Measurements from ENCODE around the gene PCDH18. TPM values are rescaled to one million over a fixed set of nuclear protein-coding genes. Genes with fewer than 3 reads are reported as not detected.
"Not testable (repeated sequence)": the region's sequence is repeated elsewhere in the genome, so short reads cannot be mapped to it uniquely, and the experiment has no call there.

PCDH18 gene, protein sequence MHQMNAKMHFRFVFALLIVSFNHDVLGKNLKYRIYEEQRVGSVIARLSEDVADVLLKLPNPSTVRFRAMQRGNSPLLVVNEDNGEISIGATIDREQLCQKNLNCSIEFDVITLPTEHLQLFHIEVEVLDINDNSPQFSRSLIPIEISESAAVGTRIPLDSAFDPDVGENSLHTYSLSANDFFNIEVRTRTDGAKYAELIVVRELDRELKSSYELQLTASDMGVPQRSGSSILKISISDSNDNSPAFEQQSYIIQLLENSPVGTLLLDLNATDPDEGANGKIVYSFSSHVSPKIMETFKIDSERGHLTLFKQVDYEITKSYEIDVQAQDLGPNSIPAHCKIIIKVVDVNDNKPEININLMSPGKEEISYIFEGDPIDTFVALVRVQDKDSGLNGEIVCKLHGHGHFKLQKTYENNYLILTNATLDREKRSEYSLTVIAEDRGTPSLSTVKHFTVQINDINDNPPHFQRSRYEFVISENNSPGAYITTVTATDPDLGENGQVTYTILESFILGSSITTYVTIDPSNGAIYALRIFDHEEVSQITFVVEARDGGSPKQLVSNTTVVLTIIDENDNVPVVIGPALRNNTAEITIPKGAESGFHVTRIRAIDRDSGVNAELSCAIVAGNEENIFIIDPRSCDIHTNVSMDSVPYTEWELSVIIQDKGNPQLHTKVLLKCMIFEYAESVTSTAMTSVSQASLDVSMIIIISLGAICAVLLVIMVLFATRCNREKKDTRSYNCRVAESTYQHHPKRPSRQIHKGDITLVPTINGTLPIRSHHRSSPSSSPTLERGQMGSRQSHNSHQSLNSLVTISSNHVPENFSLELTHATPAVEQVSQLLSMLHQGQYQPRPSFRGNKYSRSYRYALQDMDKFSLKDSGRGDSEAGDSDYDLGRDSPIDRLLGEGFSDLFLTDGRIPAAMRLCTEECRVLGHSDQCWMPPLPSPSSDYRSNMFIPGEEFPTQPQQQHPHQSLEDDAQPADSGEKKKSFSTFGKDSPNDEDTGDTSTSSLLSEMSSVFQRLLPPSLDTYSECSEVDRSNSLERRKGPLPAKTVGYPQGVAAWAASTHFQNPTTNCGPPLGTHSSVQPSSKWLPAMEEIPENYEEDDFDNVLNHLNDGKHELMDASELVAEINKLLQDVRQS
- 23.7 TPM for total RNA-seq

DNA sequence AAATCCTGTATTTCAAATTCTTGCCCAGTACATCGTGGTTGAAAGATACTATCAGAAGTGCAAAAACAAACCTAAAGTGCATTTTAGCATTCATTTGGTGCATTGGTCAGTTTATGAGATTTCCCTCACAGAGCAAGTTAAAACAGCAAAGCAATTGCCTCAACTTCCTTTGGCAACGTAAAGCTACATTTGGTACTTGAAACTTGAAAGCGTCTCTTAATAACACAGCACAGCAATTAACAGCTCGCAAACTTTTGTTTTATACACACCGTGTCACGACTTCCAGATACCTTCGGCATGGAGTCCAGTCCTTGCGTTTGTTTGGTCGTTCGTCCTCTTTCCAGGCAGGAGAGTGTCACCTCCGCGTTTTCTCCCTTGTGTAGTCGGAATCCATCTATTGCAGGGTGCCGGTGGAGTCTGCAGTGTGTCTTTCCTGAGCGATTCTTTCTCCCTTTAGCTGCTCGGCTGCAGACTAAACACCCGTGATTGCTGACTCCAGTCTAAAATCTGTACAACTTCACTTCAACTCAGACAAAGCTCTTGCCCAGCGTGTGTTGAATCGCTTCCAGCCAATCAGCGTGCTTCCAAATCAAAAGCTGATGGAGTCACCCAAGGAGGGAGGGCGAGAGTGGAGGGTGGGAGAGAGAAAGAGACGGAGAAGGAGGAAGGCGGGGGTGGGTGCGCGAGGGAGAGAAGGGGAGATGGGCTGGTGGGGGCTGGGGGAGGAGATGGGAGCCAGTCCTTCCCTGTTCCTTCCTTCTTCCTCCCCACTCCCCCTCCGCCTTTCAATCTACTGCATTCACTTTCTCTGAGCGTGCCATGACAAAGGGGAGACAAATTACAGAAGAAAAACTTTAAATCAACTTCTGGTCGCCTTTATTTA lies at the start of gene PCDH18:
TSS of gene PCDH18 (minus strand) at position 509 of the 883 bp plus-strand sequence. CDS start at position 103, 406 bp downstream.
- DNase-seq (ENCODE audit: low spot score) = peak; percentile 89

DNA sequence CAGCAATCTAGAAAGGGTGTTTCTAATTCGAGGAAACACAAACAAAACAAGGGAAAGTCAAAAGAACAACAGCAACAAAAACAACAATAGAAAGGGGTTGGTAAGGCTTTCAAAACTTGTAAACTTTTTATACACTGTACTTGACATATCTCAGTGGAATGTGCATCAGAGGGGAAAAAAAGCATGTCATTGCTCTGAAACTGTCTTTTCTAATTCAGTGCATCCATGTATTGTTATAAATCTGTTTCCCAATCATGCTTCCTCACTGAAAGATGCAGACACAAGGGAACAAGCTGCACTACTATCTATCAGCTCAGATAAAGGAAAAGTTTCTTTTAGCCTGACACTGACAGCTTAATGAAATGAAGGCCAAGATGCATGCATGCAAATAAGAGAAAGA lies 44.2 kb upstream of the PCDH18 start:
- DNase-seq (ENCODE audit: low spot score) = no peak

DNA sequence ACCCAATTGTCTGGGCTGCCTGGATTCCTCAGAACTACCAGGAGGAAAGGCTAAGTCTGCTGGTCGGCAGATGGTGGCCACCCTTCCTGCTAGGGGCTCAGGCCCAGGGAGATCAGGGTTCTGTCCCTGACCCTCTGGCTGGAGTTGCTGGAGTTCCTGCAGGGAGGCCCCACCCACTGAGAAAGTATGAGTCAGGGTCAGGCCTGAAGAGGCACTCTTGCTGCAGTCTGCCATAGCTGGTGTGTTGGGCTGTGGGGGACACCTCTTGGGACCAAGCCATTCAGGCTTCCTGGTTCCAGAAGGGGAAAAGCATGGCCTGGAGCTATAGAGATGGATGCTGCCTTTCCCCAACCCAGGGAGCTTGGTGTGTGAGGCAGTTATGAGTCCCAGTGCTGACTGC lies 40.4 kb upstream of the PCDH18 start:
- DNase-seq (ENCODE audit: low spot score) = no peak

DNA sequence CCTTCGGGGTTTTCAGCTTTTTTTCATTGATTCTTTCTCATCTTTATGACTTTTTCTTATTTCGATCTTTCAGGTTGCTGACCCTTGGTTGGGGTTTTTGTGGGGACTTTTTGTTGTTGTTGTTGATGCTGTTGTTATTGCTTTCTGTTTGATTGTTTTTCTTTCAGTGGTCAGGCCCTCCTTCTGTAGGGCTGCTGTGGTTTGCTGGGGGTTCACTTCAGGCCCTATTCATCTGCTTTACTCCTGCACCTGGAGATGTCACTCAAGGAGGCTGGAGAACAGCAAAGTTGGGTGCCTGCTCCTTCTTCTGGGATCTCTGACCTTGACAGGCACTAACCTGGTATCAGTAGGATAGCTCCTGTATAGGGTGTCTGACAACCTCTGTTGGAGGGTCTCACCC lies 39.9 kb upstream of the PCDH18 start:
- DNase-seq (ENCODE audit: low spot score) = no peak

DNA sequence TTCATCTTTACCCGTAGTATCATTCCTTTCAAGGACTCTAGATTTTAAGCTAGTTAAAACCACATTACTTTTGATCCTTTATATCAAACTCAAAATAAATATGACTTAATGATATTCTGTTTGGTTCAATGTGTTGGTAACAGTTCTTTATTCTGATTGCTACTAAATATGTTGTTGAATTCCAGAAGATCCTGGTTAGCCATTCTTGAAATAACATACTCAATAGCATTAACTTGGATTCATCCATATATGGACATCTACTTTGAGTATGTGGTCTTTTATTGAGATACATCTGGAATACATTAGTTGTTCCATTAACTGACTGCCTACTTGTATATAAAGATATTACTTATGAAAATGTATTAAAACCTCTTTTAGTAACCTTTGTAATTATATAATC lies 27.5 kb upstream of the PCDH18 start:
- DNase-seq (ENCODE audit: low spot score) = no peak

DNA sequence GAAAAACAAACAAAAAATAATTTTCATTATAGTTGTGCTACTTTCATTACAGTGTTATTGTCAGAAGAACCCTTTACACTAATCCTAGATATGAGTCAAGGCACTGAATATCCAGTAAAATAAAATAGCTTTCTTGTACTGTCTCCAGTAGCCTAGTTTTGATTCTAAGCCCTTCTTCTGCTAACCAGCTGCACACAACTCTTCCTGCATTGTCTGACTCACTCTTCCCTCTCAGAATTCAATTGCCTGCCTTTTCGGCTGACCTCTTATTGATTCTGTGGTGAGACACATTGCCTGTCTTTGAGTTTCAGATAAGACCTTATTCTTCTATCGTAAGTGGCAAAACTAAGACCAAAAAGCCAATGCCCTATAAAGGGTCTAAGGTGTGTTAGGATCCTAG lies 26.7 kb upstream of the PCDH18 start:
- no peak for DNase-seq (ENCODE audit: low spot score)

DNA sequence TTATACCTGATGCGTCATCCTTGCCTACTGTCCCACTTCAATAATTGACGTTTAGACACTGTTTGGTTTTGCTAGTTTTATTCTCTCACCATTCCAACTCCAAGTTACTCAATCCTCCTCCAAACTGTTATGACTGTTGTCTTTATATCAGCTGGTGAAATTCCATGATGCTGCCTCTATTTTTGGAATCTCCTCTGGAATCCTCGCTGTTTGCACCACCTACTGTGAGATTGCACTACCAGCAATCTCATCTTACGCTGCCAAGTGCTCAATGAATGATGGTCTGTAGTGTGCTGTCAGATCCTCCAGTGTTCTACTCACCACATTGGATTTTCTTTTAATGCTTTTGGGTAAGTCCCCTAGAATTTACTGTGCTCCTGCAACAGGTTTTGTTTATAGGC lies 13.2 kb upstream of the PCDH18 start:
- no peak for DNase-seq (ENCODE audit: low spot score)

DNA sequence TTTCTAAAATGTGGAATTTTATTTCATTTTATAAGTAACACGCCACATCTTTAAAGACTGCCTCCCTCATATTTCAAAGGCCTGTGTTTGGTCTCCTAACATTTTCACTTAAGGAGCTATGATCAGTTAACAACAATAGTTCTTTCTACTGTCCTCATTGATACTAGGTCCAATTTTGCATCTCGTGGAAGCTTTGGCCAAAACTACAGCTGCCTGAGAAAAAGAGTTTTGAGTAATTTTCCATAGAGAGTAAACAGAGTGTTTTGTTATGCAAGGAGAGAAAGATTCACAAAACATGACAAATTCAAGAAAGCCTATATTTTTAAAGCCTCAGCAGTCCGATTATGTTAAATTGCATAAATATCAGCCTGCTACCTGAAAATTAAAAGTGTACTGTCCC lies 11.4 kb upstream of the PCDH18 start:
- DNase-seq (ENCODE audit: low spot score) = no peak

DNA sequence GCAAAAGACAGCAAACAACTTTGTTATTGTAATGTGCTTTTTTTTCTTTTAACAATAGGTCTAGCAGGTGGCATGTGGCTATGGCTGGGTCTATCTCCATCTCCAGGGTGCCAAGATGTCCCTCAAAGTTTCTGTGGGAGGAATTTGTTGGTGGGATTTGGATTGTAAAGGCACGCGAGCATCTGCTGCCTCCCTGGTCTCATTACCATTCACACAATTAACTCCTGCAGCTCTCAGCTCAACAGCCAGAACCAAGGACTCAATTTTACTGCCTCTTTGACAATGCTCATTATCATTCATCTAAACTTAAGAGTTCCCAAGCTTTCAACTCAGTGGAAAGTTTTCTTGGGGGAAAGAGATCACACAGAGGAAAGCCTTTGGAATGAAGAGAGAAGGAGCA lies 10.9 kb upstream of the PCDH18 start:
- no peak for DNase-seq (ENCODE audit: low spot score)

DNA sequence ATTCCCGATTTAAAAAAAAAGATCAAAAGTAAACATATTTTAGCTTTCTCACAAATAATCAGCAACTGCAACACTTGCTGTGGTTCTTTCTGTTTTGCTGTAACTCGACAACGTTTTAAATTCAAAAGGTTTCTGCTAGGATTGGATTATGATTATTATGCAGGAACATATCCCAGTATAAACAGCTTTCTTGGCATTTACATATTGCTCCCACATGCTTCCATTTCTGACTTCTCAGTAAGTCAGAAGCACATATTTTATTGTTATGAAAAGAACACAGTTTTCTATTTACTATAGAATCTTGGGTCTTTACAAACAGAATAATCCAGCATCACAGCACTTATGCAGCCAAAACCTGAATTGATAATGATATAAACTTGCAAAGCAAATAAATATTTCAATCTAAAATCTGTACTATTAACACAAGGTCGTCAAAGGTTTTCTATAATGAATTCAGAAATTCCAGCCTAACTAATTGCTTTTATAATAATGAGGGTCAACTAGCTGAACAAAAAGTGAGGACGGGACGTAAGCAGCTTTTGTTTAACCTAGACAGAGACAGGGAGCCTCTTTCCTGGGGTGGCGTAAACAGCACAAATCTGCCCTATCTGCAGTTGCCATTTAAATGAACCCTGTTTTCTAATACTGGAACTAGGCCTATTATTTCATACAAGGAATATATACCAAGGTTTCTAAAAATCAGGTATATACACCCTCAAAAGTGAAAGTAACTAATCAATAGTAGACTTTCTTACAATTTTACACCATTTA lies 9.8 kb upstream of the PCDH18 start:
- no peak for DNase-seq (ENCODE audit: low spot score)

DNA sequence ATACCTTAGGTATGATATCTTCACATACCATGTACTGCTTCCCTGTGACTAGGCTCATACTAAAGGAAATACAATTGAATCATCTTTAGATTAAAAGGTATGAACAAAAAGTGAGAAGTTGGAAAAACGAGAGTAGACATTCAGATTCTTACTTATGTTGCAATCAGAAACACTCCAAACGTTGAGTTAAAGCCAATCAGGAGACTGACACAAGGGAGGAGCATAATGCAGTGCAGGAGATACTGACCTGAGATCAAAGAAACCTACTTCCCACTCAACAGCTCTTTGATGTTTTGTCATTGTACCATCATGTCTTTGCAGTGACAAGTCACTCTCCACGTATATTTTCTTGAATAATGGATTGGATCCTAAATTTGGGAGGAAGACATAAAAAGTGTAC lies 8.9 kb upstream of the PCDH18 start:
- no peak for DNase-seq (ENCODE audit: low spot score)

DNA sequence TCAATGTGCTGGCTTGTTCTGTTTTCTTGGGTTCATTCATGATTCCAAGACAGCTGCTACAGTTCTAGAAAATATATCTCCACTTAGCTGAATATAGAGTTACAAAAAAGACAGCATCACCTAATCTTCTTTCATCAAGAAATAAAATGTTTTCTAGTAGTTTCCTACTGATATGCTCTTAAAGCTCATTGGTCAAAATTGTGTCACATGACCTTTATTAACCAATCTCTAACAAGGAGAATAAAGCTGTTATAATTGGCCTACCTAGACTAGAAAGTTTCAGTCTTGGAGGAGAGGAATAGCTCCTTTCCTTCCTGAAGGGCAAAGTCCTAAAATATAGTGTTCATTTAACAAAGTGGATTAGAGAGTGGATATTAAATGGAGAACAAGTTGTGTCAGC lies 8.1 kb upstream of the PCDH18 start:
- no peak for DNase-seq (ENCODE audit: low spot score)

DNA sequence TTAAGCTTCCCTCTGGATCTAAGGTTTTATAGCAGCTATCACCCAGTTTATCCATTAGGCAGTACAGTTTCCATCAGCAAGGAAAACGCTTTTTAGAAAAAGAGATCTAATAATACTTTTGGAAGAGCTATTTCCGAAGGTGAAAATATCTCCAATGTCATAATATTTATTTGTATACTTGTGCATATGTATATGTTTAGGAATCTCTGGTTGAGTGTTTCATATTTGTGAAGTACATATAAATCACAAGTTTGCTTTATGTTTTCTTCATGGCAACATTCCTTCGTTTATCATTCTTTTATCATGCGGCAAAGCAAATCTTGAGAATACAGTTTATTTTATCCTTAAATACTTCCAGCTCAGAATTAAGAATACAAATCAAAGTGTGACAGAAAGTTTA lies 6.2 kb upstream of the PCDH18 start:
- no peak for DNase-seq (ENCODE audit: low spot score)

DNA sequence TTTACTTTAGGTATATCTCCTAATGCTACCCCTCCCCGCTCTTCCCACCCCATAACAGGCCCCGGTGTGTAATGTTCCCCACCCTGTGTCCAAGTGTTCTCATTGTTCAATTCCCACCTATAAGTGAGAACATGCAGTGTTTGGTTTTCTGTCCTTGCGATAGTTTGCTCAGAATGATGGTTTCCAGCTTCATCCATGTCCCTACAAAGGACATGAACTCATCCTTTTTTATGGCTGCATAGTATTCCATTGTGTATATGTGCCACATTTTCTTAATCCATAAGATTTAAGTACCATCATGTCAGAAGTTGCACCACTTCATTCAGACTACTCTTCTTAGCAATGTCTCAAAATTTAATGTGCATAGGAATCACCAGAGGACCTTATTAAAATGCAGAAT lies 5.5 kb upstream of the PCDH18 start:
- DNase-seq (ENCODE audit: low spot score) = not testable (repeated sequence)

DNA sequence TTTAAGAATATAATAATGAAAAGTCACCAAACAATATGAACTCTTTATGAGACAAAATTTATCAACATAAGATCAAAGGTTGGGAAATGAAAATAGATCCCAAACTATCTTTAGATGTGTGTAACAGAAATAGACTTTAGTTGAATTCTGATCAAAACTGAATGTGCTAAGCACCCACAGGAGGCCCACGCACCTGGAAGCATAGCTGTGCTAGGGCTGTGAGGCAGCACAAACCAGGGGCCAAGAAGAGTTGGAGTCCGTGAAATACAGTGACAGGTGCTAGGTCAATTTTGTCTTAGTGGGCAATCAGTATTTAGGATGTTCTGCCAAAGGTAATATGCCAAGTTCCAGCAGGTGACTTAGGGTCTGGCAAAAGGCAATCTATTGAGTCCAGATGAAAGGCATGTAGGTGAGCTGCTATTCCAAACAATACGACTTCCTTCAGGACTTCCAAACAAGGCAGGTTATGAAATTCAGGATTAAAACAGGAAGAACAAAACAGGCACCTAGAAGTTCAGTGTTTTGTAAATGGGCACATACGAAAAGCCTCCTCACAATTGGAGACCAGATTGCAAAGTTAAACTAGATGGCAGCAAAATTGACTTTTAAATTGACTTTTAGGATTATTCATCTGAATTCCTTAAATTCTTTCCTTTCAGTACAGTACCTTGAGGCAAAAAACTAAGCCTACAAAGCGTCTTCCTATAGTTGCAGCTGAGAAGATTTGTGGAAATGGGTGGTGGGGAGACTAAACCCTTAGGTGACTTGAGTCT lies 4.7 kb upstream of the PCDH18 start:
- DNase-seq (ENCODE audit: low spot score) = no peak

DNA sequence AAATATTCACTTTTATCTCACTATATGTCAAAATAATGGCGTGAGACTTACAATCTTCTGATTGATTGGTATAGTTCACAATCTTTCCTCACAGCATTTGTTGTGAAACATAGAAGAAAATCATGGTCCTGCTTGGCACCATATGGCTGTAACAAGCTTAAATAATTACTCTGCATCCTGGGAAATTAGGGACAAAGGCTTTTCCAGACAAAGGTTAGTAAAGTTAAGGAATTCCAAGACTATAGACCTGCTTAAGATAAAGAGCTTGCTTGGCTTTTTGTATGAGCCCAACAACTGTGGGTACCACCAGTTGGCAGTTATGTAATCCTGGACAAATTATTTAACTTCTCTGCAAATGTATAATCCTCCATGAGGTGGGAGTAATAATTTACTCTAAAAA lies 3.4 kb upstream of the PCDH18 start:
- DNase-seq (ENCODE audit: low spot score) = no peak

DNA sequence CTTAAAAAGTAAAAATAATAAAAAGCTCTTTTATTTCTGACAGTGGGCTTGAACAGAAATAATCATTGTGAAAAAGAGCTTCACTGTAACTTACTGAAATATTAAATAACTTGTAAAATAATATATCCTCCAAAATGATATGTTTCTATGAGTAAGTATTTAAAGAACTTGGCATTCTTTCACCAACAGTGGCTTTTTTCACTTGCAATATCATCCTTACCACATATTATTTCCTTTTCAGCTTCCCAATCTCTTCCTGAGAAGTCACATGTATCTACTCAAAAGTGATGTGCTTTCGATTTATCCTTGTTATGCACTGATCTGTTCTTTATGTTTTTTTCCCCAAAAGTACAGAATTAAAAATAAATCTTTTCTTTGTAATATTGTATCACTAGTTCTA lies 2.2 kb upstream of the PCDH18 start:
- DNase-seq (ENCODE audit: low spot score) = no peak

DNA sequence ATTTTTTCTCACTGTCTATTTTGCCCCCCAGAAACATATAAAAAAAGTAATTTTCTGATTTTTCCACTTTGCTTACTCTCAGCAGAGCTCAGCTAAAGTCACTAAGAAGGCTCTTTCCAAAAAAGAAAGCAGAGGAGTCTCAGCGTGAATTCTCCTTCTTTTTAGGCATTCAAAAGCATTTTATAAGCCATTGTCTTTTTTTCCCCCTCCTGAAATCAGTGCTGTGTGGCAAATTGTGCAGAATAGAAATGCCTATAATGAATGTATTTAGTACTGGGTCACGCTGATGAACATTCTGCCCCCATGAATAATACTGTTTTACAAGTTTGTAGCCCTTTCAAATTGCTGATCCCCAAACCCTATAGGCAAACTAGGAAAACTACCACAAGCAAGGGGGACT lies 1.6 kb upstream of the PCDH18 start:
- no peak for DNase-seq (ENCODE audit: low spot score)

DNA sequence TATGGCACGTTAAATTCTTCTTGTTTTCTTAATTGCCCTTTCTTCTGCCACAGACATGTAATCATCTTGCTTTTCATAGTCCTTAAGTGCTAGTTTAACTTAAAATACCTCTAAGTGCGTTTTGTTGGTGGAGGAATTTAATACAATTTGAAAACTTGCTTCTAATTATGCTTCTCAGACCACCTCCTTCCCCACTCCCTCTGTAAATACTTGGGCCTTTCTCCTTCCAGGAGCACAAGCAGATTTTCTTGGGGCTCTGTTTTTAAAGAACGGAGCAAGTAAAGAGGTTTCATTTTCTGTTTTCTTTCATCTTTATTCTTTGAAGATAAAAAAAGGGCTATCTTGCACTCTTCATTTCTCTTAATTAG lies 559 bp upstream of the PCDH18 start:
- no peak for DNase-seq (ENCODE audit: low spot score)

All from mucosa of gallbladder (tissue), 1 donor.